Measurements from ENCODE around the gene PGC.

PGC gene

GRCh38 chr6:41775293-41775882 is 28.2 kb upstream of the PGC start:
- no peak for DNase-seq

GRCh38 chr6:41774841-41775240 is 27.6 kb upstream of the PGC start:
- no peak for DNase-seq

GRCh38 chr6:41771058-41771983 is 24.1 kb upstream of the PGC start:
- DNase-seq: no peak

GRCh38 chr6:41770381-41771057 is 23.3 kb upstream of the PGC start:
- DNase-seq: no peak

- DNase-seq: no peak
Measured at GRCh38 chr6:41769376-41769775, 22.2 kb upstream of the PGC start.

GRCh38 chr6:41768545-41769308 is 21.5 kb upstream of the PGC start:
- no peak for DNase-seq

GRCh38 chr6:41767112-41767833 is 20.1 kb upstream of the PGC start:
- DNase-seq: peak in 2 of 3 donors; percentile 27 to 33

- peak in 1 of 3 donors; percentile 39 for DNase-seq
Measured at GRCh38 chr6:41766043-41766664, 19.0 kb upstream of the PGC start.

GRCh38 chr6:41763470-41763869 is 16.3 kb upstream of the PGC start:
- DNase-seq: peak in 1 of 3 donors; percentile 33

GRCh38 chr6:41759905-41760579 is 12.8 kb upstream of the PGC start:
- no peak for DNase-seq

- no peak for DNase-seq
Measured at GRCh38 chr6:41759106-41759904, 12.1 kb upstream of the PGC start.

- no peak for DNase-seq
Measured at GRCh38 chr6:41758641-41759035, 11.4 kb upstream of the PGC start.

GRCh38 chr6:41757931-41758640 is 10.9 kb upstream of the PGC start:
- DNase-seq: no peak

GRCh38 chr6:41757271-41757670 is 10.1 kb upstream of the PGC start:
- no peak for DNase-seq

- no peak for DNase-seq
Measured at GRCh38 chr6:41756354-41756753, 9.2 kb upstream of the PGC start.

- no peak for DNase-seq
Measured at GRCh38 chr6:41755895-41756294, 8.7 kb upstream of the PGC start.

- no peak for DNase-seq
Measured at GRCh38 chr6:41750374-41750773, 3.2 kb upstream of the PGC start.

GRCh38 chr6:41748542-41748941 is 1.3 kb upstream of the PGC start:
- peak; percentile 35 to 57 (median 50) for DNase-seq

- DNase-seq: no peak
Measured at GRCh38 chr6:41748102-41748477, 893 bp upstream of the PGC start.

GRCh38 chr6:41746107-41746506 is 1.1 kb downstream of the PGC start:
- no peak for DNase-seq

Data from suppressor macrophage treated with lipopolysaccharide for 1 hour (primary cell).